ENCODE data around the gene PSMD12.
"Not testable (repeated sequence)": the region's sequence is repeated elsewhere in the genome, so short reads cannot be mapped to it uniquely, and the experiment has no call there.

Gene PSMD12

DNA sequence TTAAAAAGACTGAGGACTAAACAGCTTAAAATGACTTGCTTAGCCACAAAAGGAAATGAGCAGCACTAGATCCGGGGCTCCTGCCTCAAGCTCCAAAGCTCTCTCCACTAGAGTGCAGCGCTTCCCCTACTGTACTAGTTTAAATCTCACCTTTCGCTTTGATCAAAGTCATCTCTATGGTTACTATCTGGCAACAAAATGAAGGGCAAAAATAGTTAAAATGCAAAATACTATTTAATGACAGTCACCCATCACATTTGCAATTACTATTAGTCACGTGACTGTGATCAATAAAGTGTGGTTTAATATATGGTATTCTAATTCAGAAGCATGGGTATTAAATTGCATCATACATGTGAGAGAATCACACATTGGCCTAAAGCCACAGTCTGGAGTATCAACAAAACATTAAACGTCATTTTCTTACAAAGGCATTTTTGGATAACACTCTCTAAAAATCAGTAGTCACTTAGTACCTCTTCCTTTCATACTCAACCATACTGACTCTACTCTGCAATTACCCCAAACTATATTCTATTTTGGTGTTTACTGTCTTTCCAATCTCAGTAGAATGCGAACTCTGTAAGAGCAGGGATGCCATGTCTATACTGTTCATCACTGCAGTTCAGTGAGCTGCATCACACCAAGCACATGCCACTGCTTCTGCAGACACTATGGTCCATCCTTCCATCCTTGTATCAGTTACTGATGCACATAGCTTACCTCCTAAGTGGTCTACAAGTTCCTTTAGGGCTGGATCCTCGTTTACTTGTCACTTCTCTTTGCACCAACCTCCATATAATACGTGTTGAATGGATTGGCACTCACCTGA, 6.2 kb downstream of the PSMD12 start:
- no peak for DNase-seq (ENCODE audit: low read depth in 1 of 2, low spot score in 1 of 2)

DNA sequence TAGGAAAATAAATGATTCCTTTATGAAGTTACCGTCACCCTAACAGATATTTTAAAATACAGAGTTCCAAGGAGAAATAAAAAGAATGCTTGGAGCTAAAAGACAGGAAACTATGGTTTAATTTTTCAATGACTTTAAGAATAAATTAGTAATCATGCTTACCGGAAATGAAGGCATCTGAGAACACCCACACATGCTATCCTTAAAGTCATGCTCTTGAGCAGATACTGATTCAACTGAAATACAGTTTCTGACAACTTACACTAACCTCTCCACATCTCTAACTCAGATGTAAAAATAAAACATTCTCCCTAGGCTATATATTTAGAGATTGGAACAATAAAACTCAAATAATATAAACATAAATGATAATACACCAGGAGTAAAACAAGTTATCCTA, 7.8 kb downstream of the PSMD12 start:
- DNase-seq (ENCODE audit: low read depth in 1 of 2, low spot score in 1 of 2), result no peak

DNA sequence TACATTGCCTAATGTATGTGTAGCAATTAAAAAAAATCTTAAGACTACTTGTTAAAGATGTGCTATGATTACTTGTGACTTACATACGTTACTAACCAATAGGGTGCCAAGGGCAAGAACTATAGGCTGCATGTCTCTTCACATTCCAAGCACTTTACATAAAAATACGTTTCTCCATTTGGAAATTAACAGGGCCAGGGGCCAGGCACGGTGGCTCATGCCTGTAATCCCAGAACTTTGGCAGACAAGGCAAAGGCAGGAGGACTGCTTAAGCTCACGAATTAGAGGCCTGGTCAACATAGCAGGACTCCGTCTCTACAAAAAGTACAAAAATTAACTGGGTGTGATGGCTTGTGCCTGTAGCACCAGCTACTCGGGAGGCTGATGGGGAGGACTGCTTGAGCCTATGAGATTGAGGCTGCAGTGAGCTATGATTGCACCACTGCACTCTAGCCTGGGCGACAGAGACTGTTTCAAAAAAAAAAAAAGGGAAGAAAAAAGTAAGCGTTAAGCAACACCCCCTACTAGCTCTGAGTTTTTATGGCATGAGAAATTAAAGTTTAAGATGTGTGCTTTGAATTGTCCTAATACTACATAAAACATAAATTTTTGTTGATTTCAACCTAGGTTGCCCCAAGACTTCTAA, 12.3 kb downstream of the PSMD12 start:
- no peak for DNase-seq (ENCODE audit: low read depth in 1 of 2, low spot score in 1 of 2)

DNA sequence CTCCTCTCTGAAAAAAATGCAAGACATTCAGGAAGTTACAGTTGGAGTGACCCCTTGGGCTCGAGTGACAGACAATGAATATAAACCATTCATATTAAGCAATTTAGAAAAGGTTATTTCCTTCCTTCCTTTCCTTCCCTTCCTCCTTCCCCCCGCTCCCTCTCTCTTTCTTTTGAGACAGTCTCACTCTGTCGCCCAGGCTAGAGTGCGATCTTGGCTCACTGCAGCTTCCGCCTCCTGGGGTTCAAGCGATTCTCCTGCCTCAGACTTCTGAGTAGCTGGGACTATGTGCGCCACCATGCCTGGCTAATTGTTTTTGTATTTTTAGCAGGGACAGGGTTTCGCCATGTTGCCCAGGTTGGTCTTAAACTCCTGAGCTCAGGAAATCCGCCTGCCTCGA, 13.2 kb downstream of the PSMD12 start:
- no peak for DNase-seq (ENCODE audit: low read depth in 1 of 2, low spot score in 1 of 2)

DNA sequence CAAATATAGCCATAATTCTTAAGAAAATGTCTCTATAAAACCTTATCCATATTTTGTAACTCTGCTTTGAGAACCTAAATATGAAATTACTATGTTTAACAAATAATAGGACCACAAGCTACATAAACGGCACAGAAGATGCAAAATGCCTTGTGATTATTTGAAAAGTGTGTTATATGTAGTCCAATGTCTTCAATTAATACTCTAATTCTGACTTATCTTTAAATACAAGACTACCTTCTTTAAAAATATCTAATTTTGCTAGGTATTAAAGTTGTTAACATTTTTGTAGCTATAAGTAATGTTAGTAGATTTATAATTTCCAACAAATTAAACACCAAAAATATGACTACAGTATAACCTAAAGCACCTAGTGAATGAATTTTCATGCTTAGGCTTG, 17.0 kb downstream of the PSMD12 start:
- DNase-seq (ENCODE audit: low read depth in 1 of 2, low spot score in 1 of 2), result no peak

DNA sequence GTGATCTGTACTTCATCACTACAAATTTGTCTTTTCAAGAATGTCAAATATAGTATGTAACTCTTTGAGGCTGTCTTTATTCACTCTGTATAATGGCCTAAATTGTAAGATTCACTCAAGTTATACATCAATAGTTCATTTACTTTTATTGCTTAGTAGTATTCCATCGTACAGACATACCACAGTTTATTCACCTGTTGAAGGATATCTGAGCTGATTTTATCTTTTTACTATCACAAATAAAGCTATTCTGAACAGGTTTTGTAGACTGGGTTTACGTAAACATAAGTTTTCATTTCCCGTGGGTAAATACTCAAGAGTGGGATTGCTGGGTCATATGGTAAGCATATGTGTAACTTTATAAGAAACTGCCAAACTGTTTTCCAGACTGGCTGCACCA, 18.6 kb downstream of the PSMD12 start:
- DNase-seq (ENCODE audit: low read depth in 1 of 2, low spot score in 1 of 2), result no peak

DNA sequence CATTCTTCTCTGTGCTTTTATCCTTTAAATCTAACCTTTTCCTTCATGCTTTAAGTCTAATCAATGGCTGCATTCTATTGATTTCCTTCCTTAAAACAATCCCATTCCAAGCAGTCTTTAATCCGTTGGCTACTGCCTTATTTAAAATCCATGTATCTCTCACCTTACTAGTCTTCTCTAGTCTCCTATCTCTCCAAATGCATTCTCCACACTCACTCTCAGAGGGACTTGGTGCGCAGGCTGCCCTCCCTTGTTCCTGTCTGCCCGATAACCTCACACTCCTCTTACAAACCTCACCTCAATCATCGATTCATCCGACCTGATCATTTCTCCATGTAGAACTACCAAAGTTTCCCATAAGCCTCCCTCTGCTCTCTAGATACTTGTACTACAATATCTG, 23.1 kb downstream of the PSMD12 start:
- no peak for DNase-seq (ENCODE audit: low read depth in 1 of 2, low spot score in 1 of 2)

DNA sequence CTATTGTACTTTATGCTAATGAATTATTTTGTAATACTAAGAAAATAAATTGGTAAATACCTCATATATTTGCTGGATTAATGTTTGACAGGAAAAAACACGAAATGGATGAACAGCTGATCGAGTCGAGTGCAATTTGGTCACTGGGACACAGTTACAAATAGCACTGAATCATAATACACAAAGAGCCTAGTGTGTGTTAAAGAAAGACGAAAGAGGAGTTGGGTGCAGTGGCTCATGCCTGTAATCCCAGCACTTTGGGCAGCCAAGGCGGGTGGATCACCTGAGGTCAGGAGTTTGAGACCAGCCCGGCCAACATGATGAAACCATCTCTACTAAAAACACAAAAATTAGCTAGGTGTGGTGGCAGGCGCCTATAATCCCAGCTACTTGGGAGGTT, 28.0 kb downstream of the PSMD12 start:
- not testable (repeated sequence) for DNase-seq (ENCODE audit: low read depth in 1 of 2, low spot score in 1 of 2)

DNA sequence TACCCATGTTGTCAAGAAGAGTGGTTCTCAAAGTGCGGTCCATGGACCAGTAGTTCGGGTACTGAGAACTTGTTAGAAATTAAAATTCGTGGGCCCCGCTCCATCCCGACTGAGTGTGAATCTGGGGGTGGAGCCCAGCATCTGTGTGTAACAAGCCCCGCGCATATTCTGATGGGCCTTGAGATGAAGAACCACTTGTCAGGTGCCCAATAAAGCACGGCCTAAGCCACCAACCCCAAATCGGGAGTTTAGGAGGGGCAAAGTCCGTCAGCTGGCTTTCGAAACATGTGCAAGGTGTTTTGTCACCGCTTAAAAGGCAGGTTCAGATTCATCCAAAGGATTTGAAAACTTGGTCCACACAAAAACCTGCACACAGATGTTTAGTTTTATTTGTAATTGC, 29.5 kb downstream of the PSMD12 start:
- no peak for DNase-seq (ENCODE audit: low read depth in 1 of 2, low spot score in 1 of 2)

DNA sequence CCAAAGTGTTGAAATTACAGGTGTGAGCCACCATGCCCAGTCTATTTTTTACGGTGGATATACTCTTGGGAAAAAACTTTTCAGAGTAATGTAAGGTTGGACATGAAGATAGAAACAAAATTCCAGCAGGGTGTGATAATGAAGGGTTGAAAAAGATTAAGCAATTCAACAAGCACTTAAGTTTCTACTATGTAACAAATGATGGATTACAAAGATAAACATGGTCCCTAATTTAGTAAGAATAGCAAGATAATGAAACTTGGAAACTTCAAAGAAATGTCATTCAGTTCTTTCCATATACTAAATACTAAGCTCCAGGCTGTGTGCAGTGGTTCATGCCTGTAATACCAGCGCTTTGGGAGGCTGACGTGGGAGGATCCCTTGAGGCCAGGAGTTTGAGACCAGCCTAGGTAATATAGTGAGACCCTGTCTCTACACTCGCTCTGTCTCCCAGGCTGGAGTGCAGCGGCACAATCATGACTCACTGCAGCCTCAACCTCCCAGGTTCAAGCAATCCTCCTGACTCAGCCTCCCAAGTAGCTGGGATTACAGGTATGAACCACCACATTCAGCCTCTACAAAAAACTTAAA, 31.0 kb downstream of the PSMD12 start:
- DNase-seq (ENCODE audit: low read depth in 1 of 2, low spot score in 1 of 2), result no peak

DNA sequence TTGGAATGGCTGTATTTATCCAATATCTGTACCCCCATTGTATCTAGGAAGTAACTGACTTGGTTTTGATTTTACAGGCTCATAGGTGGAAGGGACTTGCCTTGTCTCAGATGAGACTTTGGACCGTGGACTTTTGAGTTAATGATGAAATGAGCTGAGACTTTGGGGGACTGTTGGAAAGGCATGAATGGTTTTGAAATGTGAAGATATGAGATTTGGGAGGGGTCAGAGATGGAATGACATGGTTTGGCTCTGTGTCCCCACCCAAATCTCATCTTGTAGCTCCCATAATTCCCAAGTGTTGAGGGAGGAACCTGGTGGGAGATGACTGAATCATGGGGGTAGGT, 34.2 kb downstream of the PSMD12 start:
- DNase-seq (ENCODE audit: low read depth in 1 of 2, low spot score in 1 of 2), result not testable (repeated sequence)

DNA sequence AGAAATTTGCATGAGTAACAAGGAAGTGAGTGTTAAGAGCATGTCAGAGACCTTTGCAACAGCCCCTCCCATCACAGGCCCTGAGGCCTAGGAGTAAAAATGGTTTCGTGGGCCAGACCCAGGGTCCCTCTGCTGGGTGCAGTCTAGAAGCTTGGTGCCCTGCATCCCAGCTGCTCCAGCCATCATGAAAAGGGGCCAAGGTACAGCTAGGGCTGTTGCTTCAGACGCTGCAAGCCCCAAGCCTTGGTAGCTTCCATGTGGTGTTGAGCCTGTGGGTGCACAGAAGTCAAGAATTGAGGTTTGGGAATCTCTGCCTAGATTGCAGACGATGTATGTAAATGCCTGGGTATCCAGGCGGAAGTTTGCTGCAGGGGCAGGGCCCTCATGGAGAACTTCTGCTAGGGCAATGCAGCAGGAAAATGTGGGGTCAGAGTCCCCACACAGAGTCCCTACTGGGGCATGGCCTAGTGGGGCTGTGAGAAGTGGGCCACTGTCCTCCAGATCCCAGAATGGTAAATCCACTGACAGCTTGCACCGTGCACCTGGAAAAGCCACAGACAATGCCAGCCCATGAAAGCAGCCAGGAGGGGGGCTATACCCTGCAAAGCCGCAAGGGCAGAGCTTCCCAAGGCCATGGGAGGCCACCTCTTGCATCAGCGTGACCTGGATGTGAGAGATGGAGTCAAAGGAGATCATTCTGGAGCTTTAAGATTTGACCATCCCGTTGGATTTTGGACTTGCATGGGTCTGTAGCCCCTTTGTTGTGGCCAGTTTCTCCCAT, 34.8 kb downstream of the PSMD12 start:
- DNase-seq (ENCODE audit: low read depth in 1 of 2, low spot score in 1 of 2), result not testable (repeated sequence)

DNA sequence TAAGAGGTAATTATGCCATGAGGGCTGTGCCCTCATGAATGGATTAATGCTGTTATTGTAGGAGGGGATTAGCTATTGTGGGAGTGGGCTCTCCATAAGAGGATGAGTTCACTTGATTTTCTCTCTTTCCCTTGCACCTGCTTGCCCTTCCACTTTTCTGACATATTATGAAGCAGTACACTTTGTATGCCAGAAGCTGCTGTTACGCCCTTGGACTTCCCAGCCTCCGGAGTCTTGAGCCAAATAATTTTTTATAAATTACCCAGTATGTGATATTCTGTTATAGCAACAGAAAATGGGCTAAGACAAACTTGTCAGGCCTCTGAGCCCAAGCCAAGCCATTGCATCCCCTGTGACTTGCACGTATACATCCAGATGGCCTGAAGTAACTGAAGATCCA, 38.4 kb downstream of the PSMD12 start:
- no peak for DNase-seq (ENCODE audit: low read depth in 1 of 2, low spot score in 1 of 2)

DNA sequence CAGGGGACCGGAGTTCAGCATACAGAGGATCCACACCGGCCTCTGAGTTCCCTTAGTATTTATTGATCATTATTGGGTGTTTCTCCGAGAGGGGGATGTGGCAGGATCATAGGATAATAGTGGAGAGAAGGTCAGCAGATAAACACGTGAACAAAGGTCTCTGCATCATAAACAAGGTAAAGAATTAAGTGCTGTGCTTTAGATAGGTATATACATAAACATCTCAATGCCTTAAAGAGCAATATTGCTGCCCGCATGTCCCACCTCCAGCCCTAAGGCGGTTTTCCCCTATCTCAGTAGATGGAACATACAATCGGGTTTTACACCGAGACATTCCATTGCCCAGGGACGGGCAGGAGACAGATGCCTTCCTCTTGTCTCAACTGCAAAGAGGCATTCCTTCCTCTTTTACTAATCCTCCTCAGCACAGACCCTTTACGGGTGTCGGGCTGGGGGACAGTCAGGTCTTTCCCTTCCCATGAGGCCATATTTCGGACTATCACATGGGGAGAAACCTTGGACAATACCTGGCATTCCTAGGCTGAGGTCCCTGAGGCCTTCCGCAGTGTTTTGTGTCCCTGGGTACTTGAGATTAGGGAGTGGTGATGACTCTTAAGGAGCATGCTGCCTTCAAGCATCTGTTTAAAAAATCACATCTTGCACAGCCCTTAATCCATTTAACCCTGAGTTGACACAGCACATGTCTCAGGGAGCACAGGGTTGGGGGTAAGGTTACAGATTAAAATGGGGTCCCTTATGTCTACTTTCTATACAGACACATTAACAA, 39.2 kb downstream of the PSMD12 start:
- DNase-seq (ENCODE audit: low read depth in 1 of 2, low spot score in 1 of 2), result not testable (repeated sequence)

DNA sequence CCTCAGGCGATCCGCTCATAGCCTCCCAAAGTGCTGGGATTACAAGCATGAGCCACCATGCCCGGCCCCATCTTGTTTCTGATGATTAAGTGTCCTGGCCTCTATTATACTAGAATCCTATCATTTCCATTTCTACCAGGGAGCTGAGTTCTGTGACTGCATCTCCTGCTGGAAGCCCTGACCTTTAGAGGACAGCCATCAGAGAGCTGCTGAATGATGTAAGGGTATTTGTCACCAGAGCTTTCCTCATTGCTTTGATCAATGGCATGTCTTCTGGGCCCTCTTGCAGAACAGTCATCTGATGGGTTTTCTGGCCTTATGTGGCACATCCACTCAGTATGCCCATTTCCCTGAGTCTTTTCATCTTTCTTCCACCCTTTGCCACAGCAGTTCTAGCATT, 39.9 kb downstream of the PSMD12 start:
- DNase-seq (ENCODE audit: low read depth in 1 of 2, low spot score in 1 of 2), result no peak

DNA sequence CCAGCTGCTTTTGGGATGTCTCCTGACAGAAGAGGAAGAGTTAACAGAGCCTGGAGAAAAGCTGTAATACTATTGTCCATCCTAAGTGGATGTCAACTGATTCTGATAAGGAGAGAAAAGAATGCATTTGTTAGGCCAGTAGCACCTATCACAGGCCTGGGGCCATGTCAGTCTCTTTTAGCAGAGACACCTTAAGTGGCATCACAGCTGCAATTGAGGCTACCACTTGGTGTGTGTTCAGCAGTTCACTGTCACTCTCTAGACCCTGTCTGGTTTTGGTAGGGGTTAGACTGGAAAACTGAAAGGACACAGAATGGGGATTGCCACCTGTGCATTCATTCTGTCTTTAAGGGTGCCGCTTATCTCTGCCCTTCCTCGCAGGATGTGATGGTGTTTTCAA, 42.0 kb downstream of the PSMD12 start:
- DNase-seq (ENCODE audit: low read depth in 1 of 2, low spot score in 1 of 2), result no peak

DNA sequence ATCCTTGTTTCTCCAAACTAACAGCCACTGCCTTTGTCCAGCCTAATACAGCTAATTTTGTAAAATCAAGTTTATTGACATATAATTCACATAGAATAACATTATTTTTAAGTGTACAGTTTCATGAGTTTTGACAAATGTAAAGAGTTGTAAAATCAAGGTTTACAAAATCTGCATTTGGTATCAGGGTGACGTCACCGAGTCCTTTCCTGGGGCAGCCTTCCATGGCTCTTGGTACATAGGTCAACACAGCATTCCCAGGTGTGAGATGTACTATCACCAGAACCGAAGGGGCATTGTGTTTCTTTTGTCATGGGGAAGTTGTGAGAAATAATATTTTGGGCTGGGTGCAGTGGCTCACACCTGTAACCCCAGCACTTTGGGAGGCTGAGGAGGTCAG, 42.9 kb downstream of the PSMD12 start:
- no peak for DNase-seq (ENCODE audit: low read depth in 1 of 2, low spot score in 1 of 2)

DNA sequence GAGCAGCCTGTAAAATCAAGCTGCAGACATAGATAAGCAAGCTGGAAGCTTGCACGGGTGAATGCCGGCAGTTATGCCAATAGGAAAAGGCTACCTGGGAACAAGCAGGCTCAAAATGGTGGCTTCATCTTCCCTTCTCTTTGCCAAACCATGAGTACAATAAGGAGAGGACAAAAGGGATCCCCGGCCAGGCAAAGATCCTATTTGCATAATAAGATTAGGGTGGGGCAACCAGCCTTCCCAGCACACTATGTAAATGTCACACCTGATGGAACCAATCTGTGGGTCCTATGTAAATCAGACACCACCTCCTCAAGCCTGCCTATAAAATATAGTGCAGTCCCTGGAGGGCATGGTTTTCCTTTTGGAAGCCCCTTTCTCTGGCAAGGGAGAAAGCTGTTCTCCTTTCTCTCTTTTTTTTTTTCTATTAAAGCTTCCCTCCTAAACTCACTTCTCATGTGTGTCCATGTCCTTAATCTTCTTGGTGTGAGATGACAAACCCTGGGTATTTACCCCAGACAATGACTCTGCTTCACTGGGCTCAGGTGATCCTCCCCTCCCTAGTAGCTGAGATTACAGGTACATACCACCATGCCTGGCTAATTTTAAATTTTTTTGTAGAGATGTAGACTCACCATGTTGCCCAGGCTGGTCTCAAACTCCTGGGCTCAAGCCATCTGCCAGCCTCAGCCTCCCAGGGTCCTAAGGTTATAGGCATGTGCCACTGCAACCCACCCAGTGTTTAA, 44.2 kb downstream of the PSMD12 start:
- no peak for DNase-seq (ENCODE audit: low read depth in 1 of 2, low spot score in 1 of 2)

DNA sequence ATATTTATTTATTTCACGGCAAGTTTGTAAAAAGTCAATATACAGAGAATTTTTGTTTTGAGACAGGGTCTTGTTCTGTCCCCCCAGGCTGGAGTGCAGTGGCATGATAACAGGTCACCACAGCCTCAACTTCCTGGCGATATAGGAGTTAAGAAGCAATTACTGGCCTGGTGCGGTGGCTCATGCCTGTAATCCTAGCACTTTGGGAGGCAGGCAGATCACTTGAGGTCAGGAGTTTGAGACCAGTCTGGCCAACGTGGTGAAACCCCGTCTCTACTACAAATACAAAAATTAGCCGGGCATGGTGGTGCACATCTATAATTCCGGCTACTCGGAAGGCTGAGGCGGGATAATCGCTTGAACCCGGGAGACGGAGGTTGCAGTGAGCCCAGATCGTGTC, 44.9 kb downstream of the PSMD12 start:
- not testable (repeated sequence) for DNase-seq (ENCODE audit: low read depth in 1 of 2, low spot score in 1 of 2)

DNA sequence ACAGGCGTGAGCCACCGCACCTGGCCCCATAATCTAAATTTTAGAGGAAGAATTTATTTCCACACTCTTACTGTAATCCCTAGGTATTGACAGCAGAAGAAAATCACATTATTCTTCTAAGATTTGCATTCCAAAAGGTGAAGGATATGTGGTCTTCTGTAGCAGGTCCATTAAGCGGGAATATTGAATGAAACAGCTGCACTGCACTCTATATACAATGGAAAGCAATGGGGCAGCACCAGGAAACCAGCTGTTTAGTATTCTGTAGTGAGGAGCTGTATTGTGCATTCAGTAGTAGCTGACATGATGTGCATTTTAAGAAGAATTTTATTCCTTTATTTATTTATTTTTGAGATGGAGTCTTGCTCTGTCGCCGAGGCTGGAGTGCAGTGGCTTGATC, 49.6 kb downstream of the PSMD12 start:
- no peak for DNase-seq (ENCODE audit: low read depth in 1 of 2, low spot score in 1 of 2)

Data from activated CD4-positive, alpha-beta T cell treated with anti-CD3 and anti-CD28 coated beads, Interleukin-2, amount 50 U/mL, for 24 hours (primary cell).